Measurements from ENCODE around the gene BCAS4. TPM values are rescaled to one million over a fixed set of nuclear protein-coding genes. Genes with fewer than 3 reads are reported as not detected.
A peak's percentile ranks its signal among the peaks of the same experiment; 100 is the strongest.

BCAS4 gene
- total RNA-seq, 1 experiment from 2014 or later: 15.4 TPM

DNA sequence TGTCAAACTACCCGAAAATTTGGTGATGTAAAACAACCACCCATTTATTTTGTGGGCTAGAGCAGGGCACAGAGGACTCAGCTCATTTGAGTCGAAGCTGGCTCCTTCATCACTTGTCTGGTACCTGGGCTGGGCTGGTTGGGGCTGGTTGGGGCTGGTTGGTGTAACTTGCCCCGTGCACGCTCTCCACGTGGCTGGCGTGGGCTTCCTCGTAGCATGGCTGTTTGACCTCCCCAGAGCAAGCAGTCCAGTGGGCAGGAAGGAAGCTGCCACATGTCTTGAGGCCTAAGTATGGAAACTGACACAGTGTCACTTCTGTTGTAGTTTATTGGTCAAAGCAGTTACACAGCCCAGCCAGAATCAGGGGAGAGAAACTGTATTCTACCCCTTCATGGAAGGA lies 27.1 kb downstream of the BCAS4 start:
- no peak for DNase-seq (ENCODE audit: low read depth)

DNA sequence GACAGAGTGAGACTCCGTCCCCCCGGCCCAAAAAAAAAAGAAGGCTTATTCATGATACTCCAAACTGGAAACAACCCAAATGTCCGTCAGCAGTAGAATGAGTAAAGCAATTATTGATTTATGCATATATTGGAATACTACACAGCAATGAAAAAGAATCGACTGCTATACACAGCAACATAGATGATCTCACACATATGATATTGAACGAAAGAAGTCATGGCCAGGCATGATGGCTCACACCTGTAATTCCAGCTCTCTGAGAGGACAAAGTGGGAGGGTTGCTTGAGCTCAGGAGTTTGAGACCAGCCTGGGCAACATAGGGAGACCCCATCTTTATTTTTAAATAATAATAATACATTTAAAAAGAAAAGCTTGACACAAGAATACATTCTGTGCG lies 28.5 kb downstream of the BCAS4 start:
- DNase-seq (ENCODE audit: low read depth): no peak

DNA sequence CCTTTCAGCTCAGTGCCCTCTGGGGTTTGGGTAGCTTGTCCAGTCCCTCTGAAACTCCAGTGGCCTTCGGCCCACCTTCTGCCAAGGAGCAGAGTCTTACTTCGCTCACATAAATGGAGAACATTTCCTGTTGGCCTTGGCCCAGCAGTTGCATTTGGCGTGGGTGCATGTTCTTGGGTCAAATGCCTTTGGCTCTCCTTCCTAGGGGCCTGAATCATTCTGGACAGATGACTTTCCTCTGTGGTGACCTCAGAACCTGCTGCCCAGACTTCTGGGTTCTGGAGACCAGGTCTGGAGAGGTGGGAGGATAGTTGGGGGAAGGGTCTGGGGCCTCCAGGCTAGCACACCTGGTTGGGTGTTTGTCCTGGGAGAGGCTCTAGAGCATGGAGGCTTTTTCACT lies 29.3 kb downstream of the BCAS4 start:
- DNase-seq (ENCODE audit: low read depth): peak; percentile 94

DNA sequence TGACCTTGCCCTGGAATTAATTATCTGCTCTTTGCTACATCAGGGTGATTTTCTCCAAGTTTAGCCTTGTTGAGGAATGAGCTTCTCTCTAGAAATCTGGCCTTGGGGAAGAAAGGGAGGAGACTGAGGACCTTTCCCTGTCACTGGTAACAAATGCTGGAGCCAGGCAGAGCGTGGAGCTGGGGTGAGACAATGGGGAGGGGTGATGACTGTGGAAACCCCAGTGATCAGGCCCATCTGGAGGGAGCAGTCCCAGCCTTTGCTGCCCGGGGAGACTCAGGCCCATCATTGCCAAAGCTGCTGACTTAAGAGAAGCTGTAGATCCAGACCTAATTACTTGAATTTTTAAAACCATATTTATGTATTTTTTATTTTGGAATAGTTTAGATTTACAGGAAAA lies 31.3 kb downstream of the BCAS4 start:
- no peak for DNase-seq (ENCODE audit: low read depth)

DNA sequence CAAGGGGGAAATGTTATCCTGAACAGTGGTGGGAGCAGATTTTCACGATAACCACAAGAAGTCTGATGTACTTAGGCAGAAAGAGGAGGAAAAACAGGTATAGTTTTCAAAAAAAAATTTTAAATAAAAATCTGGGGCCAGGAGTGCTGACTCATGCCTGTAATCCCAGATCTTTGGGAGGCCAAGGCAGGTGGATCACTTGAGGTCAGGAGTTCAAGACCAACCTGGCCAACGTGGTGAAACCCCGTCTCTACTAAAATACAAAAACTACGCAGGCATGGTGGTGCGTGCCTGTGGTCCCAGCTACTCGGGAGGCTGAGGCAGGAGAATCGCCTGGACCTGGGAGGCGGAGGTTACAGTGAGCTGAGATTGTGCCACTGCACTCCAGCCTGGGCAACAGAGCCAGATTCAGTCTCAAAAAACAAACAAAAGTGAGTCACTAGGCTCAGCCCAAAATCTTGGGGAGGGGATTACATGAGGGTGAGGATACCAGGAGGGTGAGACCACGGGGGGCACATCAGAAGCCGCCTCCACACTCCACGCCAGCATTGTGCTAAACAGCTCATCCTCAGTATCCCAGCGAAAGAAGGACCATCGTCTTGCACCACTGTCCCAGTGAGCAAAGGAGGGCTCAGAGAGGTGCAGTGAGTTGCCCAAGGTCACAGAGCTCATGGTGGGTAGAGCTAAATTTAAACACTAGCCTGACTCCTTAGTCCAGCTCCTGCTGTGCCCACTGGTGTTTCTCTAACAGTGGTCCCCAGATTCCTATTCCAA lies 33.7 kb downstream of the BCAS4 start:
- DNase-seq (ENCODE audit: low read depth): no peak

DNA sequence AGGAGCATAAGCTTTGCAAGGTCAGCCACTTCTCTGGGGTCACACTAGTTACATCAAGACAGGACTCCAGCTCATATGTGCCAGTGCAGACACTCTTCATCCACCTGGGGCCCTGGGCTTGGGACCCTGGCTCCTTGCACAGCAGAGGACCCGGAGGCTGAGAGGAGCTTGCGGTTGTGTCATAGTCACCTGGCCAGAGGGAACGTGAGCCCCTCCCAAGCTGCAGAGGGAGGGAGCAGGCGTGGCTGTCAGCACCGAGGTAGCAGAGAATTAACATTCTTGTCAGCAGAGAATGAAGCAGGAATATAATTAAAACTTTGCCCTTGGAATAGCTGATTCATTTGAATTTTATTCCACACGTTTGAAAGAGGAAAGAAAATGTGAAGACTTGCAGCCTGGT lies 36.8 kb downstream of the BCAS4 start:
- no peak for DNase-seq (ENCODE audit: low read depth)

DNA sequence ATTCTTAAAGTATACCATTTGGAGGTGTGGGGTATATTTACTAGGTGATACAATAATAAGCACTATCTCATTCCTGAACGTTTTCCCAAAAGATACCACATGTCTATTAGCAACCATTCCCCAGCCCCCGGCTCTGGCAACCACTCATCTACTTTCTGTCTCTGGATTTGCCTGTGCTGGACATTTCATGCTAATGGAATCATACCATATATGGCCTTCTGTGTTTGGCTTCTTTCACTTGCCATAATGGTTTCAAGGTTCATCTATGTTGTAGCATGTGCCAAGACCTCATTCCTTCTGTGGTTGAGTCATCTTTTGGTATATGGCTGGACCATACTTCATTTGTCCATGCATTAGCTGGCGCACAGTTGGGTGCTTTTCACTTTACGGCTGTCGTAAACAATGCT lies 39.7 kb downstream of the BCAS4 start:
- peak; percentile 48 for DNase-seq (ENCODE audit: low read depth)

DNA sequence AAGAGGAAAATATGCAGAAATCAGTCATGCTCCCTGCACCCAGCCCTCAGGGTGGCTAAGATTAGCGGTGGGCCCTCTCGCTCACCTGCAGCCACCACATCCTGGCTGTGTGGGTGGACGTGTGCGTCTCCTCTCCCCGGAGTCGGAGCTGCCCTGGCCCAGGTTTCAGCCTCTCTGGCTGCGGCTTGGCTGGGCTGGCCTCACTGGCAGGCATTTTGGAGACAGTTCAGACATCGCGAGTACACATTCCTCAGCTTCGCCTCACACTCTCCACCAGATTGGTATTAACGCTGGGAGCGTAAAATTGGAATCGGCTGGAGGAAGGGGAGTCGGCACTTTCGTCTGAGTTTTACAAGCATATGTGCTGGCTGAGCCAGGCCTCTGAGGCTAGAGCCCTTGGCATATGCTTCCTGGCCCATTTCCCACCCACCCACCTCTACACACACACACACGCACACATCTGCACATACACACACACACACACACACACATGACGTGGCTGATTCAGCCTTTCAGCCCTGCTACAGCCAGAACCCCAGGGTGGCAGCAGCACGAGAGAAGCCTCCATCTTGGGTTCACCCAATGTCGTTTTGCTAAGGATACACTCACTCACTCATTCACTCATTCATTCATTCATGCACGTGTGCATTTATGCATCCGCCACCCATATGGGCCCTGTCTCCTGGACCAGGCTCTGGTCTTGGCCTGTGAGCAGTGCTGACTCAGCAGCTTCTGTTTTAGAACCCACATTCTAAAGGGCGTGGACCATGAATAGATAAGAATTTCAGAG lies 42.9 kb downstream of the BCAS4 start:
- DNase-seq (ENCODE audit: low read depth): peak; percentile 85

DNA sequence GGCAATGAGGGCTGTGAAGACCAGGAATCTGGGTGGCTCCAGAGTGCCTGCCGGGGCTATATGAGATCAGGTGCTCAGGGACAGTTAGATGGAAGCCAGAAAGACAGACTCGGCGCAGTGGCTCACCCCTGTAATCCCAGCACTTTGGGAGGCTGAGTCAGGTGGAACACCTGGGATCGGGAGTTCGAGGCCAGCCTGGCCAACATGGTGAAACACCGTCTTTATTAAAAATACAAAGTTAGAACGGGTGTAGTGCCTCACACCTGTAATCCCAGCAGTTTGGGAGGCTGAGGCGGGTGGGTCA lies 43.4 kb downstream of the BCAS4 start:
- no peak for DNase-seq (ENCODE audit: low read depth)

DNA sequence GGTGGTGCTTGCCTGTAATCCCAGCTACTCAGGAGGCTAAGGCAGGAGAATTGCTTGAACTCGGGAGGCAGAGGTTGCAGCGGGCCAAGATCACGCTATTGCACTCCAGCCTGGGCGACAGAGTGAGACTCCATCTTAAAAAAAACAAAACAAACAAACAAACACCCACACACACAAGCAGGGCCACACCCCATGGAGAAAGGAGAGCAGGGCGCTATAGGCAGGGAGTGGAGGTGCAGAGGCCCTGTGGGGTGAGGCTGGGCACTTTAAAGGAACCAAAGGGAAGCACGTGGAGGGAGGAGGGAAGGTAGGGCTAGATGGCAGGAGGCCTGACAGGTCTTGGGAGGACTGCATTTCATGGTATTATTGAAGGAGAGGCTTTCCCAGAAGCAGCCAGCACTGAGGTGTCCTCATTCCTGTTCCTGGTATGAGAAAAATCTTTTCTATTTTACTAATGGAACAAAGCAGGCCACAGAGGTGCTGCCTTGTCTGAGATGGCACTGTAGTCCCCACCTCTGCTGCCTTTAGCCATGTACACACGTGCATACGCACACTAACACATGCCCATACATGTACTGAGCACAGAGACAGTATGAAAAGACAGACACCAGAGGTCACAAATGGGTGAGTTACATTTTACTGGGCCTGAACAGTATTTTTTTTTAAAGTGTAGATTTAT lies 44.0 kb downstream of the BCAS4 start:
- DNase-seq (ENCODE audit: low read depth): no peak

DNA sequence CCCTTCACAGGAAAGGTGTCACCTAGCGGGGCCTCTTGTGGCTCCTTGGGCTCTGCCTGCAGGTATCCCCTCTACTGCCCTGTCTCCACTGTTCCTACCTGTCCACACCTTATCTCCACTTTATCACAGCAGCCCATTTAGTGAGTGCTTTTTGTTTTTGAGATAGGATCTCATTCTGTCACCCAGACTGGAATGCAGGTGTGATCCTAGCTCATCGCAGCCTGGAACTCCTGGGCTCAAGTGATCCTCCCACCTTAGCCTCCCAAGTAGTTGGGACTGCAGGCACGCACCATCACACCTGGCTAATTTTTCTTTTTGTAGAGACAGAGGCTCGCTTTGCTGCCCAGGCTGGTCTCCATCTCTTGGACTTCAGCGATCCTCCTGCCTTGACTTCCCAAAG lies 48.0 kb downstream of the BCAS4 start:
- DNase-seq (ENCODE audit: low read depth): no peak

DNA sequence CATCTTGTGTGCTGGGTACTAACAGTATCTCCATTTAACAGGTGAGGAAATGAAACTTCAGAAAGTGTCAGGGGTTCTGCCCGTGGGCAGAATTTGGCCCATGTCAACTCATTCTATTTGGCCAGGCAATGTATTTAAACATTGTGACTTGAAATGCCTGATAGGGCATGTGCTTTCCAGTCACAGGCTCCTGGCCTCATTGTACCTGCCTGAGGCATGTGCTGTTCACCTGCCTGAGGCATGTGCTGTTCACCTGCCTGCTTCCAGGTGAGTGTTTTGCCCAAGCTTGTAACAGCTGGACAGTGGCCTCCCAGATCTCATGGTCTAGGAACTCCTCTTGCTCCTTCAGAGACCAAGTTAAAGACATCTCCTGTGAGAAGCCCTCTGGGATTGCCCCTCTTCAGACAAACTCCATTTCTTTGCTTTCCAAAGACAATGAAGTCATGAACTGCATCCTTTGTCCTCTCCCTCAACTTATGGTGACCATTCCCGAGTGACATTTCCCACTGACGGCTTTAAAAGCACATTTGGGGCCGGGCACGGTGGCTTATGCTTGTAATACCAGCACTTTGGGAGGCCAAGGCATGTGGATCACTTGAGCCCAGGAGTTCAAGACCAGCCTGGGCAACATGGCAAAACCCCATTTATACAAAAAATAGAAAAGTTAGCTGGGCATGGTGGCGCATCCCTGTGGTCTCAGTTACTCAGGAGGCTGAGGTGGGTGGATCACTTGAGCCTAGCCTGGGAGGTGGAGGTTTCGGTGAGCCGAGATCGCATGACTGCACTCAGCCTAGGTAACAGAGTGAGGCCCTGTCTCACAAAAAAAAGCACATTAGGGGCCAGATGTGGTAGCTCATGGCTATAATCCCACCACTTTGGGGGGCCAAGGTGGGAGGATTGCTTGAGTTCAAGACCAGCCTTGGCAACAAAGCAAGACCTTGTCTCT lies 48.7 kb downstream of the BCAS4 start:
- DNase-seq (ENCODE audit: low read depth): no peak

DNA sequence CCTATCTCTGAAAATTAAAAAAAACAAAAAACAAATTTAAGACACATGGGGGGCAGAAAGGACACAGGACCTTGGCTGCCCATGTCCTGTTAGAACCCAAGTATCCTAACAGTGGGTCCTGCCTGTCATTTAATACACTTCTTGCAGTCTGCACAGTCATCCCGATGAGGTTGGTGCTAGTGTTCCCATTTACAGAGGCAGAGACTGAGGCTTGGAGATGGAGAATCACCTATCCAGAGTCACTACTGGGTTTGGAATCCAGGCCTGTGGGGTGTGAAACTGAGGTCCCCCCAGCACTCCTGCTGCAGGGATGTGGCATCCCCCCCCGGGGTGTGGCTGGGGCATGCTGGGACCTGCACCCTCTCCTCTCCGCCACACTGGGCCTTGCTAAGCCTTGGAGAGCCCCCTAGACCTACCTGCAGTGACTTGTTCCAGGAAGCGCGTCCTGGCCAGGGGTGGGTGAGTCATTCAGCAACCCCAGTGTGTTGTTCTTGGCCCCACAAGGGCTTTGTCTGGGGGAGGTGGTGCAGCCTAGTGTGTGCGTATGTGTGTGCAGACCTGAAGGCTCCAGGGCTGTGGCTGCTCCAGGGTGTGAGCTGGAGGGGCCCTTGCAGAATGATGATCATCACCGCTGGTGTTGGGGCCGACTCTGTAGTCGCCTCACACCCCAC lies 49.7 kb downstream of the BCAS4 start:
- DNase-seq (ENCODE audit: low read depth): peak; percentile 95

DNA sequence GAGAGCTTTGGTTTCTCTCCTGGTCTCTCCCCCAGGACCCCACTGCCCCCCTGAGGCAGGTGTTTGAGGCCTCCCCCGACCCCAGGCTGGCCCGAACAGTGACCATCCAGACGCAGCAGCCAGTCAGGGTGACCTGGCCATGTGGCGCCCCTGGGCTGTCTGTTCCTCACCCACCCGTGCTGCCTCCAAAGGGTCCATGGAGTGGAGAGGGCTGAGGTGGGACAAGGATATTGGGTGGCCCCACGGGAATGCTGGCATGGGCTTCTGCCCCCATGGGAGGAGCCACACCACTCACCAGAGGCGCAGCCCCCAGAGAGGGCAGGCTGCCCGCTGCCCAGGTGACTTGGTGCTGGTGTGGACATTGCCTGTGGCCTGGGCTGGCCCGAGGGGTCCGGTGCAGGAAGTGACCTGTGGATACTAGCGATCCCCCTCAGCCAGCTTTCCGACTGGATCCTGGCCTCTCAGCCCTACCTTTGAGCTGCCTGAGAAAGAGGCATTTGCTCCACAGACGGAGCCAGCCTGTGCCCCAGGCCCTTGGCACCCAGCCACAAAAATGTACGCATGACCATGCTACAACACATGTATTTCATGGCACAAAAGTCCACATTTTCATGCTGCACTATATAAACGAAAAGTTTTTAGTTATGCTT lies 50.8 kb downstream of the BCAS4 start:
- no peak for DNase-seq (ENCODE audit: low read depth)

DNA sequence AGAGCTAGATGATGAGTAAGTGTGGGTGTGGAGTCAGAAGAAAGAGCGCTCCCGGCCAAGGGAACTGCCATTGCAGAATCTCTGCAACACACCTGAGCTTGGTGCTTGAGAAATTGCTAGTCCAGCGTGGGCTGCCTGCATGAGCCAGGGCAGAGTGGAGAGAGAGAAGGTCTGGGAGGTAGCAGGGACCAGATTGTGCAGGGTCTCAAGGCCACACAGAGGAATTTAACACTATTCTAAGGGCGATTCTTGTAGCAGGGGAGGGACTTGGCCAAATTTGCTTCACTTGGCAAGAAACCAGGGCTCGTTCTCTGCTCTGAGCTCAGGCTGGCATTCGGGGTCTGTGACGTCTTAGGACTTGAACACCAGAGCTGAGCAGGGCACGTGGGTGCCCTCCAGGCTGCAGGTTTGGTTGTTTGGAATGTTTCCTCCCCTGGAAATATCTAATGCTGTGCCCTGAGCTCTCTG lies 53.5 kb downstream of the BCAS4 start:
- DNase-seq (ENCODE audit: low read depth): no peak

DNA sequence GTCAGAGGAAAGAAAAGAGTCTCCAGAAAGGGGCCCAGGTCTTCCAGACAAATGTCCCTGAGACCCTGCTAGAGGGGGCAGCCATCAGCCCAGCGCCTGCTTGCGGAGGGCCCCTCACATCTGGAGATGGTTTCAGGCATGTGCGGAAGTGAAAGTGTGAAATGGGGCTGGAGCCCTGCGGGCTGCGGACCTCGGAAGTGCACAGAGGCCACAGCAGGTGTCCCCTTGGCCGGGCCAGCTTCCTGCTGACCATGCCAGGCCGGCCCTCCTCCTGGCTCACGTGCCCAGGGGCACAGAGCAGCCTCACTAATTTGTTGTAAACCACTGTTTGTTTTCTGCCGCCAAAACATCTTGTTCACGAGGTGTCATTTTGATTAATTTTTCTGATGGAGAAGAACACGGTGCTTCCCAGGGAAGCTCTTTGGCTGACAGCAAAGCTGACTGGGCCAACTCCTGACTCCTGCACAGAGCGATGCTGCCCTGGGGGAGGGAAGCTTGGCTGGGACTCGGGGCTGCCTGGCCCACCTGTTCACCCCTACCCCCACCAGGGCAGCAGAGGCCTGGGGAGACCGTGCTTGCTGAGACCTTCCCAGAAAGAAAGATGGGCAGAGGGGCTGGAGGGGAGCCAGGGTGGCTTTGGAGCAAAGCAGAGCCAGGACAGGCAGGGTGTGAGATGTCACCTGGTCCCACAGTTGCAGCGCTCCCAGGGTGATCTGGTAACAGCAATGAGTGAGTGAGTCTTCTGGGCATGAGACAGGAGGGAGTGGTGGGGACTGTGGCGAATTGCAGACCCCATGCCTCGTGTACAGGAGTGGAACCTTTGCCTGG lies 54.2 kb downstream of the BCAS4 start:
- DNase-seq (ENCODE audit: low read depth): peak; percentile 22

DNA sequence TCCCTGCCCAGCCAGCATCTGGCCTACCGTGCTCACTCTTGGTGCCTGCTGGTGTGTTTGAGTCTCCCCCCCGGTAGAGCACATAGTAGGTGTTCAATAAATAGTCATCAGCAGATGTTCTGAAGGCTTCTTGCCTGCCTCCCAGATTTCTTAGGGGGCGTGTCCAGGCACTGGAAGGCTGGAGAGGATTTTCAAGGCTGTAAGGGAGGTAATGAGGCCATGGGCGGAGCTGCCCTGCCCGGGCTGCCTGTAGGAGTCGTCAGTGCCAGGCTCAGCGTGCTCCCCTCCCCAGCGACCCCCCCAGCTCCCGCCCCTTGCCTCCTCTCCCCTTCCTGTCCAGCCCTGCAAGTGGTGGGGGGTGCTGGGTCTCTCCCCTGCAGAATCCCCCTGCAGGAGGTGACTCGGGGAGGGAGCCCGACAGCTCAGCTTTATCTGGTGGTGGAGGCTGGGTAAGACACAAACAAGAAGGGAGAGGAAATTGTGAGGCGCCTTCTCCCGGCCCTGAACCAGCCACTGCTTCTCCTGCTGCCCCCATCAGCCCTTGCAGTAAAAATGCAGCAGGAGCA lies 55.9 kb downstream of the BCAS4 start:
- no peak for DNase-seq (ENCODE audit: low read depth)

DNA sequence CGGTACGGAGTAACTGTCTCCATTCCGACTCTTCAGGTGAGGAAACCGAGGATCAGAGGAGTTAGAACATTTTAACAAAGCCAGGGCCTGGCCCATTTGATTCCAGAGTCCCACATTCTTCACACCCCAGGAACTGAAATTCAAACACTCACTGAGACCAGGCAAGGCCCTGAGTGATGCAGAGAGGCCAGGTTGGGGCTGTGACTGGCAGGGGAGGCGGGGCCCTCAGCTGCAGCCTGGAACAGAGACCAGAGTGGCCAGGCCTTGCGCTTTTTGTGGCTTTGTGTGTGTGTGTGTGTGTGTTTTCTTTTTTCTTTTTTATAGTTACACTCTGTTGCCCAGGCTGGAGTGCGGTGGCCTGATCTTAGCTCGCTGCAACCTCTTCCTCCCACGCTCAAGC lies 57.2 kb downstream of the BCAS4 start:
- DNase-seq (ENCODE audit: low read depth): no peak

DNA sequence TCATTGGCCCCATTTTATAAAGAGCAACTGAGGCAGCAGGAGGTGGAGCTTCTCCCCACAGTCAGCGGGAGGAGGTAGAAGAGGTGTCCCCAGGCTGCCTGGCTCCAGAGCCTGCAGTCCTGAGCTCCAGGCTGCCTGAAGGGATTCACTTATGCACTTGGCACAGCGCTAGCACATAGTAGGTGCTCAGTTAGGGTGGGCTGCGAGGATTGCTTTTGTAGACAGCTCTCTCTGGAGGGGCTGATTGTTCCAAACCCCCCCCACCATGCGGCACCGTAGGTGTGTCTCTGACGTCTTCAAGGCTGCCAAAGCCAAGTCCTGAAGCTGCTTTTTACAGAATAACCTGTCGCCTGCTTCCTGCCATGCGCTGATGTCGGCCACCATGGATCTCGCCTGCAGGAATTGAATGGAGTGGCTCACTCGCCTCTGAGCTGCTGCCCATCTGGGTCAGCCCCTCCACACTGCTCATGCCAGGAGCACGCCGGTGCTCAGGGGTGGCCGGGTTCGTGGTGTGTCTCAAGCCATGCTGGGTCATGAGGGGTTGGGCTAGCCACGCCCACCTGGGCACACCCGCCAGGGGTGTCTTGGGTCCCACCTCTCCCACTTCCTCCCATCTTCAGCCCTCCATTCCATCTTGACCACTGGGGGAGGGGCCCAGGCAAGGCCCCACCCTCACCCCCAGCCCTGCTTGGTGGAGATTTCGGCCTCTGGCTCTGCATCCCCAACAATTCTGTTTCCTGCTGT lies 59.8 kb downstream of the BCAS4 start:
- no peak for DNase-seq (ENCODE audit: low read depth)

Measured in M059J (cell line).